ENCODE results near the gene CHTF18. TPM values are rescaled to one million over a fixed set of nuclear protein-coding genes. Genes with fewer than 3 reads are reported as not detected.

Gene CHTF18
- polyA plus RNA-seq, 3 donors, result 0.57 to 13.8 (median 2.2) TPM

GRCh38 chr16:746637-747036 lies 41.8 kb upstream of the CHTF18 start:
- no peak for TF ChIP-seq CTCF (IDR thresholded peaks at IDR 0.05)

GRCh38 chr16:747978-748746 lies 40.3 kb upstream of the CHTF18 start:
- no peak overlapping the region for H3K4me3 Mint-ChIP-seq
- H3K9ac ChIP-seq (ENCODE audit: insufficient read depth, low read length, poor library complexity, severe bottlenecking), result no peak overlapping the region
- H4K20me1 ChIP-seq (ENCODE audit: insufficient read depth, low read length), result no peaks in the 10 kb centered on the region
- no peak overlapping the region for H3K27ac Mint-ChIP-seq
- TF ChIP-seq CTCF (IDR thresholded peaks at IDR 0.05), result no peak
- H3K27me3 ChIP-seq (ENCODE audit: control insufficient read depth in 2 of 2, insufficient read depth in 2 of 2, low read length in 2 of 2), result no peaks in the 10 kb centered on the region
- H3K9me3 Mint-ChIP-seq, result no peaks in the 10 kb centered on the region
- intact Hi-C loops (cut with micrococcal nuclease), result no loop called here
- H3K36me3 Mint-ChIP-seq, result no peaks in the 10 kb centered on the region
- H3K27me3 Mint-ChIP-seq (ENCODE audit: low read depth in 3 of 3), result peaks cover 0 to 4% (median 0%) of the 10 kb centered on the region in 3 donors
- H3K4me1 ChIP-seq (ENCODE audit: control insufficient read depth in 1 of 2, insufficient read depth in 2 of 2, low read length in 2 of 2), result no peaks in the 10 kb centered on the region
- peaks cover 5% of the 10 kb centered on the region for H3K4me1 Mint-ChIP-seq
- H3K4me2 ChIP-seq (replicated peaks; ENCODE audit: extremely low read depth, low read length, poor library complexity, severe bottlenecking), result no peak overlapping the region
- H2AFZ ChIP-seq (ENCODE audit: insufficient read depth, low read depth, low read length, poor library complexity, severe bottlenecking), result no peak overlapping the region
- no peaks in the 10 kb centered on the region for H3K9me3 ChIP-seq (replicated peaks in 1 of 2; ENCODE audit: control insufficient read depth in 1 of 2, insufficient read depth in 1 of 2, low read length in 2 of 2)
- H3K79me2 ChIP-seq (ENCODE audit: insufficient read depth, low read length), result no peaks in the 10 kb centered on the region
- 91% methylated on average over 19 of the region's 39 CpGs for WGBS (ENCODE audit: insufficient coverage)
- DNase-seq, result no peak
- no peak overlapping the region for H3K4me3 ChIP-seq (replicated peaks in 1 of 3; ENCODE audit: low read depth in 2 of 3, low read length in 3 of 3)
- H3K36me3 ChIP-seq (replicated peaks in 1 of 2; ENCODE audit: control insufficient read depth in 1 of 2, insufficient read depth in 2 of 2, low read length in 2 of 2), result no peaks in the 10 kb centered on the region
- H3K27ac ChIP-seq (ENCODE audit: low read depth in 1 of 2, low read length in 2 of 2), result no peak overlapping the region

More at GRCh38 chr16:746637-747036, 41.8 kb upstream of the CHTF18 start:
- no CpG with 5 or more reads among the region's 13 CpGs for WGBS (ENCODE audit: insufficient coverage)
- H3K9me3 Mint-ChIP-seq, result no peaks in the 10 kb centered on the region
- H4K20me1 ChIP-seq (ENCODE audit: insufficient read depth, low read length), result no peaks in the 10 kb centered on the region
- no peaks in the 10 kb centered on the region for H3K79me2 ChIP-seq (ENCODE audit: insufficient read depth, low read length)
- no peak overlapping the region for H3K9ac ChIP-seq (ENCODE audit: insufficient read depth, low read length, poor library complexity, severe bottlenecking)
- DNase-seq, result no peak
- no peaks in the 10 kb centered on the region for H3K36me3 Mint-ChIP-seq
- no peak overlapping the region for H3K4me2 ChIP-seq (replicated peaks; ENCODE audit: extremely low read depth, low read length, poor library complexity, severe bottlenecking)
- intact Hi-C loops (cut with micrococcal nuclease), result no loop called here
- H3K36me3 ChIP-seq (replicated peaks in 1 of 2; ENCODE audit: control insufficient read depth in 1 of 2, insufficient read depth in 2 of 2, low read length in 2 of 2), result no peaks in the 10 kb centered on the region
- H2AFZ ChIP-seq (ENCODE audit: insufficient read depth, low read depth, low read length, poor library complexity, severe bottlenecking), result no peak overlapping the region
- no peaks in the 10 kb centered on the region for H3K4me1 ChIP-seq (ENCODE audit: control insufficient read depth in 1 of 2, insufficient read depth in 2 of 2, low read length in 2 of 2)
- no peak overlapping the region for H3K4me3 Mint-ChIP-seq
- H3K27ac Mint-ChIP-seq, result no peak overlapping the region
- H3K4me3 ChIP-seq (replicated peaks in 1 of 3; ENCODE audit: low read depth in 2 of 3, low read length in 3 of 3), result no peak overlapping the region
- no peaks in the 10 kb centered on the region for H3K9me3 ChIP-seq (replicated peaks in 1 of 2; ENCODE audit: control insufficient read depth in 1 of 2, insufficient read depth in 1 of 2, low read length in 2 of 2)
- H3K27me3 ChIP-seq (ENCODE audit: control insufficient read depth in 2 of 2, insufficient read depth in 2 of 2, low read length in 2 of 2), result no peaks in the 10 kb centered on the region
- H3K27ac ChIP-seq (ENCODE audit: low read depth in 1 of 2, low read length in 2 of 2), result no peak overlapping the region
- H3K27me3 Mint-ChIP-seq (ENCODE audit: low read depth in 3 of 3), result peaks cover 0 to 1% (median 0%) of the 10 kb centered on the region in 3 donors
- H3K4me1 Mint-ChIP-seq, result no peaks in the 10 kb centered on the region
